ENCODE measurements around the gene PFKM.

Gene PFKM

GRCh38 chr12:48157018-48157888 lies 38.1 kb downstream of the PFKM start, which contains the start of gene ASB8:
ASB8 (minus strand) TSS chr12:48157515; CDS start chr12:48153496, 4,019 bp downstream.
- peak; percentile 95 for DNase-seq (ENCODE audit: low spot score)
- peak; percentile 55 for TF ChIP-seq CTCF (conservative IDR thresholded peaks at IDR 0.05; ENCODE audit: low read depth)
- CTCF ChIA-PET, result interaction anchor here (0.6 to 1.1 kb wide), 6 partner anchors 9 to 694 kb away, joined by 3 to 17 read pairs (median 4); no protein-coding TSS in a partner anchor
- POLR2A ChIA-PET (ENCODE audit: low non-redundant PET), result interaction anchor here (0.5 to 0.6 kb wide), 2 partner anchors 140 to 213 kb away, joined by 3 to 5 read pairs; no protein-coding TSS in a partner anchor
- H3K27ac ChIP-seq, result peak within 1 kb of the TSS; percentile 77

GRCh38 chr12:48157889-48158370 lies 38.8 kb downstream of the PFKM start:
- POLR2A ChIA-PET (ENCODE audit: low non-redundant PET), result no interaction called here
- CTCF ChIA-PET, result interaction anchor here (0.6 to 1.1 kb wide), 3 partner anchors 9 to 109 kb away, joined by 4 to 17 read pairs (median 4); no protein-coding TSS in a partner anchor
- peak overlapping the region; percentile 77 for H3K27ac ChIP-seq
- DNase-seq (ENCODE audit: low spot score), result no peak
- TF ChIP-seq CTCF (conservative IDR thresholded peaks at IDR 0.05; ENCODE audit: low read depth), result no peak

- CTCF ChIA-PET, result no interaction called here
- TF ChIP-seq CTCF (conservative IDR thresholded peaks at IDR 0.05; ENCODE audit: low read depth), result no peak
- DNase-seq (ENCODE audit: low spot score), result no peak
- POLR2A ChIA-PET (ENCODE audit: low non-redundant PET), result no interaction called here
- H3K27ac ChIP-seq, result no peak overlapping the region
Measured at GRCh38 chr12:48160046-48160445, 40.9 kb downstream of the PFKM start.

- ChIA-PET CTCF (no interaction called here), POLR2A (ENCODE audit: low non-redundant PET) (no interaction called here)
- no peak for TF ChIP-seq CTCF (conservative IDR thresholded peaks at IDR 0.05; ENCODE audit: low read depth)
- H3K27ac ChIP-seq, result no peak overlapping the region
- no peak for DNase-seq (ENCODE audit: low spot score)
Measured at GRCh38 chr12:48160807-48161206, 41.6 kb downstream of the PFKM start.

- DNase-seq (ENCODE audit: low spot score), result no peak
- no peak overlapping the region for H3K27ac ChIP-seq
- no peak for TF ChIP-seq CTCF (conservative IDR thresholded peaks at IDR 0.05; ENCODE audit: low read depth)
- CTCF ChIA-PET, result interaction anchor here (0.7 to 1.5 kb wide), 3 partner anchors 20 to 455 kb away, joined by 3 to 4 read pairs (median 3); partner anchors contain the start of gene CCDC184
- POLR2A ChIA-PET (ENCODE audit: low non-redundant PET), result no interaction called here
Measured at GRCh38 chr12:48163150-48163747, 44.1 kb downstream of the PFKM start.

GRCh38 chr12:48164451-48164850 lies 45.3 kb downstream of the PFKM start:
- TF ChIP-seq CTCF (conservative IDR thresholded peaks at IDR 0.05; ENCODE audit: low read depth), result no peak
- CTCF ChIA-PET, result interaction anchor here (0.6 to 1.5 kb wide), 3 partner anchors 19 to 214 kb away, joined by 3 to 4 read pairs (median 3); partner anchors contain the start of gene CCDC184
- H3K27ac ChIP-seq, result no peak overlapping the region
- POLR2A ChIA-PET (ENCODE audit: low non-redundant PET), result no interaction called here
- DNase-seq (ENCODE audit: low spot score), result no peak

Data from RWPE1 (cell line).